WTC11 (cell line): ENCODE results near the gene HBD.

Experiments
- ARID4B ChIP-seq: sonication (generic); formaldehyde crosslinking; IDR thresholded peaks from 2 replicates; pipeline ENCODE4 v1.8.0; 2023; ENCODE audit warnings: missing genetic modification reagents, mild to moderate bottlenecking, borderline replicate concordance
- NR3C1 ChIP-seq: sonication (generic); formaldehyde crosslinking; conservative IDR thresholded peaks from 2 replicates; pipeline ENCODE4 v1.8.1; 2023; ENCODE audit warnings: low read depth, mild to moderate bottlenecking, missing genetic modification reagents
- ZNF263 ChIP-seq: sonication (generic); formaldehyde crosslinking; IDR thresholded peaks from 2 replicates; pipeline ENCODE4 v1.8.1; 2022; ENCODE audit warnings: low read depth, mild to moderate bottlenecking, moderate library complexity, missing genetic modification reagents
- TF ChIP-seq, protein P1 (sequence below): fragments of 200-600 bp; IDR thresholded peaks from 2 replicates; pipeline ENCODE4 v1.8.0; 2022; ENCODE audit warnings: antibody characterized with exemption
- TF ChIP-seq, protein P2 (sequence below): sonication (generic); formaldehyde crosslinking; conservative IDR thresholded peaks from 2 replicates; pipeline ENCODE4 v1.8.1; 2022; ENCODE audit warnings: mild to moderate bottlenecking, missing genetic modification reagents

- TF ChIP-seq ZNF263 (CRISPR knock-in tag) (no peak), NR3C1 (CRISPR knock-in tag) (no peak), ARID4B (CRISPR knock-in tag) (no peak)
- TF ChIP-seq, protein P1, sequence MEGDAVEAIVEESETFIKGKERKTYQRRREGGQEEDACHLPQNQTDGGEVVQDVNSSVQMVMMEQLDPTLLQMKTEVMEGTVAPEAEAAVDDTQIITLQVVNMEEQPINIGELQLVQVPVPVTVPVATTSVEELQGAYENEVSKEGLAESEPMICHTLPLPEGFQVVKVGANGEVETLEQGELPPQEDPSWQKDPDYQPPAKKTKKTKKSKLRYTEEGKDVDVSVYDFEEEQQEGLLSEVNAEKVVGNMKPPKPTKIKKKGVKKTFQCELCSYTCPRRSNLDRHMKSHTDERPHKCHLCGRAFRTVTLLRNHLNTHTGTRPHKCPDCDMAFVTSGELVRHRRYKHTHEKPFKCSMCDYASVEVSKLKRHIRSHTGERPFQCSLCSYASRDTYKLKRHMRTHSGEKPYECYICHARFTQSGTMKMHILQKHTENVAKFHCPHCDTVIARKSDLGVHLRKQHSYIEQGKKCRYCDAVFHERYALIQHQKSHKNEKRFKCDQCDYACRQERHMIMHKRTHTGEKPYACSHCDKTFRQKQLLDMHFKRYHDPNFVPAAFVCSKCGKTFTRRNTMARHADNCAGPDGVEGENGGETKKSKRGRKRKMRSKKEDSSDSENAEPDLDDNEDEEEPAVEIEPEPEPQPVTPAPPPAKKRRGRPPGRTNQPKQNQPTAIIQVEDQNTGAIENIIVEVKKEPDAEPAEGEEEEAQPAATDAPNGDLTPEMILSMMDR: no peak
- TF ChIP-seq, protein P2, sequence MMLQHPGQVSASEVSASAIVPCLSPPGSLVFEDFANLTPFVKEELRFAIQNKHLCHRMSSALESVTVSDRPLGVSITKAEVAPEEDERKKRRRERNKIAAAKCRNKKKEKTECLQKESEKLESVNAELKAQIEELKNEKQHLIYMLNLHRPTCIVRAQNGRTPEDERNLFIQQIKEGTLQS: no peak
Observed at GRCh38 chr11:5223686-5224085, 10.6 kb downstream of the HBD start.
